DMS114 treated with DMSO at 0.1 percent for 48 hours (cell line): ENCODE results near the gene RXRG.

ENCODE experiments used
- DNase-seq: peaks from one replicate; lab custom pipeline; 2025; ENCODE audit not compliant: unreplicated experiment; lab: John Stamatoyannopoulos, UW

RXRG gene

DNA sequence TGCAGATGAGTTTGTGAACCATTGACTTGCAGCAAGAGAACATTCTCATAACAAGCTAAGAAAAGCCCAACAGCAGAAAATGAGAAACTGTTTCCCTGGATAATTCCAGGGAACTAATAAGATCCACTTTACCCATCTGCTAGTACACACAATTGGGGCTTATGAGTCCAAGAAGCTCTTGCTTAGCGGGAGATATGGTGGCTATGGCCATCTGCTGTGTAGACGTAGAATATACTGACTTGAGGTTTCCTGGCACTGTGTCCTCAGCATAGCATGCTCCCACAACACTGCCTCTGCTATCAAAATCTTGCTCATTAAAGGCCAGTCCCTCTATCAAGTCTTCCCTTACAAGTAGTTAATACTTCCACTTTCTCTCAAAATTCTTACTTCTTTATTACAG lies 6.8 kb upstream of the RXRG start:
- DNase-seq = no peak

DNA sequence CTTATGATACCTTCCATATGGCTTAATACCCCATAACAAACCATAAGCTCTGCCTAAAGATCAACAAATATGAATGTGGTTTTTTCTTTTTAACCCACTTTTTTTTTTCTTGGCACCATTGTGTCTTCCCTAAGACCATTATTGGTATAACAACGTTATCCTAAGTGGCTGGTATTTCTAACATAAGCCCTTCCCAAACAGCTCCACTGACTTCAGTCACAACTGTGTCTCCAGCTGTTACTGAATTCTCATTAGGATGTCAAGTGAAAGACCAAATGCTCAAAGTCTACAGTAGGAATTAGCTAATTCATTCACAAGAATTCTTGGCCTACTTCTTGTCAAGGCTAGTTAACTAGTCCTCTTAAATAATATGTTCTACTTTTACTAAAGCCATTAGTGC lies 4.2 kb upstream of the RXRG start:
- DNase-seq = no peak

DNA sequence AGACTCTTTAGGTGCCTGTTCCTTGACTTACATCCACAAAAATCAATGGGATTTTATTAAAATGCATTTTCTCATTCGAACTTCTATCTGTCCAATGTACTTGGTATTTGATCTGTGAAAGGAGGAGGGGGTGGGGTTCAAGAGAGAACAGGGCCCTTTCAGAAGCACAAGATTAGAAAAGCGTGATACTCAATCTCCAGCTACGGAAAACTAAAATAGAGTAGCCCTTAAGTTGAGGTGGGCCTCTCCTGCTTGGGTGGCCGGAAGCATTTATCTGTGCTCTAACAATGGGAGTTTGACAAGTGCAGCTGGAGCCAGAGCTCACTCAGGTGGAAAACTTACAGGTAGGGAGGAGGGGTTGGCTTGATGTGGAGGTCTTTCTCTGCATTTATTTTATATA lies 462 bp upstream of the RXRG start:
- DNase-seq = no peak

DNA sequence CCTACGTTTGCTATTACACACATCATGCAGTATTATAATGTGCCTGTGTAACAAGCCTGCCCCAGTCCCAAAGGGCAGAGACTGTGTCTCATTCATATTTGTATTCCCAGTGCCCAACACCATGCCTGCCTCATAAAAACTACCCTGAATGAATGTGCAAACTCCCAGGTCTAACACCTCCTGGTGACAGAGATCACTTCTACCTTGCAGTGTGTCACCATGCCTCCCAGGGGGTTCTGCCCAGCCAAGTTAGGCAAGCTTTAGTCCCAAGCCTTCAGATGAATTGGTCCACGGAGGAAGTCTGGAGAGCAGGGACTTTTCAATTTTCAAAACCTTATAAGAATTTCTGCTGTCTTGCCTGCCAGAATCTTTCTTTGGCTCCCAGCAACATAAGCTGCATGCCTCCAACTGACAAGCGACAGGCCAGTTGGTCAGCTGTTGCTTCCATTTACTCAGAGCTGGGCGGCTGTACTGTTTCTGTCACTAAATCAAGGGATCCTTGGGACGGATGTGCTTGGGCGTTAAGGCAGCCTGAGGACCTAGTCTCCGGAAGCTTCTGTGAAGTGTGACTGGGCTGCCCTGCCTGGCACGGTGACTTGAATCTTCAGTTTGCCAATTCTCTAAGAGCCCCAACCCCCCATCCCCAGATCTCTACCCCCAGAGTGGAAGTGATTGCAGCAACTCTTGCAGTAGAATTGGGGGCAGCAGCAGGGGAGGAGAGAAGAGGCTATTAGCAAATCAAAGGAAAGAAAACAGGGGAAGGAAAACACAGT lies 1.2 kb downstream of the RXRG start:
- no peak for DNase-seq

DNA sequence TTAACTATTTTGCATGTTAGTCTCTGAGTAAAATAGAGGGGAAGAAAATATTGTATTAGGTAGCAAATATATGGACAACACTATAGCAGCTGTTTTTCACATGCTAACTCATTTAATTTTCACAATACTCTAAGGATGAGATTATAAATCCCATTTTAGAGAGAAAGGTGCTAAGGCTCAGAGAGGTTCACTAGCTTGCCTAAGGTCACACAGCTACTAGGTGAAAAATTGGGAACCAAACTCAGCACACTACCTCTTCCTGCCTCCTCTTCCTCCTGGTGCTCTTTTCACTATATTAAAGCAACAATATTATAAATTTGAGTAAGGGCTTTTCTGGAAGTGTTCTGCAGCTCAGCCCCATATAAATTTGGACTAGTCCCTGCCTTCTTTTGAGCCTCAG lies 2.3 kb downstream of the RXRG start:
- no peak for DNase-seq

DNA sequence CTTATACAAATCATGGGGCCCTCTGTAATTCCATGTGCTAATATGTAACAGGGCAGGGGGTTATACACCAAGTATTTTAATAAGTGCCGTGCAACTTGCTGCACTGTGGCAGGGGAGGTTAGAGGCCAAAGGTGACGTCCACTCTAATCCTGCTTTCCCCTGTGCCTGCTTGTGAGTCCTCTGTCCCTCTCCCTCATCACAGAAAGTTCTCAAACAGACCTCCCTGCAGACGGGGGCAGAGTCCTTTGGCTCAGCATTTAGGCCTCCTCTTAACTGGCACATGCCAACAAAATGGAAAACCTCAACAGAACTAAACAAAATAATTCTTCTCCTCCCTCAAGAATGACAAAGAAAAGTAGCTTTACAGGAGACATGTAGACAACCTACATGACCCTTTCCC lies 2.9 kb downstream of the RXRG start:
- DNase-seq = no peak

DNA sequence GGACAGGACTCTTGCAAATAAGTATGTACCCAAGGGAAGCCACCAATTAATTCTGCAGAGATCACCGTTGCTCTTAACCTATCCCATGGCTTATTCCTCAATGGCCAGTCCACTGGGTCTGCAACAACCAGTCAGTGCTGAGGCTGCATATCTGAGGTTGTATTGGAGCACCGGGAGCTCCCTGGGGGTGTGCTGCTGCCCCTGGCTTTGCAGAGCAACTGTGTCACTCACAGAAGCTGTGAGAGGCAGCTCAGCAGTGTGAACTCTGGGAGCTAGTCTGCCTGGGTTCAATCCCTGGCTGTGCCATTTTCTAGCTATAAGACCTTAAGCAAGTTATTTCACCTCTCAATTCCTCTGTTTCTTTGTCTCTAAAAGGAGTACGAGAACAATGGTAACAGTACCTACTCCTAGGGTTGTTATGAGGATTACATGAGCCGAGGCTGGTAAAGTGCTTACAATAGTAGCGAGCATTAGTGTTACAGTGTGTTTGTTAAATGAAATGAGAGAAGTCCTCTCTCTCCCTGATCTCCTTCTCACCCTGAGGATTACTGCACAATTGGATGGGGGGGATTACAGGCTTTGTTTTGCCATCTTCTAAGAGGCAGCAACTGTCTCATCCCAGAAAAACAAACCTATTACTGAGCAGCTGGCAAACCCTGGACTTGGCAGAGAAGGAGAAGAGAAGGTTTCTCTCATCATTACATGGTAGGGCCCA lies 3.6 kb downstream of the RXRG start:
- DNase-seq = no peak

DNA sequence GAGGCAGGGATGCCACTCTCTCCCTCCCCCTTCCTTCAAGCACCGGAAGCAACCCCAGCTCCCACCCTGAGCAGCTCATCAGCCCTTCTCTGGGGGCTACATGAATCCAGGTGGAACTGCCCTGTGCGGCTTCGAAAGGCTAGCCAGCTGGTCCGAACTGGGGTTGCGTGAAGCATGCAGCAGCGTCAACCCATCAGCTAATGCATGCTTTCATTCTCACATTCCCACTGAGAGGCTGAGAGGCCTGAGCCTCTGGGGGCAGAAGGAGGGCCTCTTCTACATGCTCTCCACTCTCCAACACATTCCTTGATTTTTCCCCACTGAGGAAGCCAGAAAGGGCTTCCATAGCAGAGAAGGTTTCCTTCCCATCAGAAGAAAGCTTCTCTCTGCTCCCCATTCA lies 5.6 kb downstream of the RXRG start:
- no peak for DNase-seq

DNA sequence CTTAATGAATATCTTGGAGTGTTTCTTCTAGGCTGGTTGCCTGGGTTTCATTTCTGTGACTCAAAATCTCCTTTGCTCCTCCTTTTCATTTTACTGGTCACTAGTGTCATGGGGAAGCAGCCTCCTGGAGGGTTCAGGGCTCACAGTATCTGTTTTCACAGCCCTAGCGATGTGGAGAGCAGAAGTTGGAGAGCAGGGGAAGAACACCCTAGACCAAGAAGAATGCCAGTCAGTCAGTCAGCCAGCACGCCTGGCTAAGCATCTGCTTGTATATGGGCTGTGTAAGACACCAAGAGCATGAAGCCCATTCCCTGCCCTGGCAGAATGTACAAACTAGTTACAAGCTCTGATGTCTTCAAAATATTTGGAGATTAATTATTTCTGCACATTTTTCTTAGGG lies 7.9 kb downstream of the RXRG start:
- no peak for DNase-seq

DNA sequence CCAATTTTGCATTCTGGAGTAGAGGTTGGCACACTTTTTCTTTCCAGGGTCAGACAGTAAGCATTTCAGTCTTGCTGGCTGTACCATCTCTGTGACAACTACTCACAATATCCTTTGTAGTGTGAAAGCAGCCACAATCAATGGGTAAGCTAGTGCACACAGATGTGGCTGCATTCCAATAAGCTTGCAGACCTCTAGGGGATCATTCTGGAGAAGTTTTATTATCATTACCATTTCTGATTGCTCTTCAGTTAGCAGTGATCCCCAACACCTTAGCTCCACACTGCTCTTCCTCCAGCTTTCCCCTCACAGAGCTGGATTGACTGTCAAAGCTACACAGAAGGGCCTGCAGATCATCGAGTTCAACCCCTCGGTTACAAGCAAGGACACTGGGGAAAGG lies 9.1 kb downstream of the RXRG start:
- no peak for DNase-seq

DNA sequence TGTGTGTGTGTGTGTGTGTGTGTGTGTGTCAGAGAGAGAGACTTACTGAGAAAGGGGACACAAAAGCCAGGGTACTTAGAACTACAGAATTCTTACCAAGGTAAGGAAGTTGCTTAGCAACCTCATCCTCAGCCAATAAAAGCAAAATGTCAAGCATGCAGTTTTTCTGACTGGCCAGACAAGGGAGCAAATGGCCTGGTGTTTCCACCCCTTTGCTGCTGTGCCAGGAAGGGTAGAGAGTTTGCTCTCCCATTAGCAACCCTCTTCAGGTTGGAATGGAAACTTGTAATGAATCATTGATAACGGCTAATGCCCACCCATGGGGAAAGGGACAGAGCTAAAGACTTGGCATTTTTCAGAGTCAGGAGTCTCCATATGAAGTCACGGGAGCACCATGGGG lies 10.6 kb downstream of the RXRG start:
- DNase-seq = no peak

DNA sequence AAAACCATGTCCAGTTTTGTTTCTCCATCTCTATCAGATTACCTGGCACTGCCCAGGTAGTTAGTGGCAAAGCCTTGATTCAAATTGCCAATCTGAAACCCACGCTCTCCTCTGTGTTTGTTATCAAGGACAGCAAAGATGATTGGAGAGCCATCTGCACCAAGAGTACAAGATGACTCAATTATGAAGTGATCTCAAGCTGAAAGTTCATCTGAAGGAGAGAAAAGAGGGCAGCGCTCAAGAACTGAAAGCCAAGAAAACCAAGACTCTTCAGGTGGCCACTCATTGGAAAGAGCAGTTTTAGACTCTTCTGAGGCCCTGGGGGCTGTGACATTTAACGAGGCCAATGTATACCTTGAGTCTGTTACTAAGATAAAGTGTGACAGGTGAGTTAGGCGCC lies 13.8 kb downstream of the RXRG start:
- no peak for DNase-seq

DNA sequence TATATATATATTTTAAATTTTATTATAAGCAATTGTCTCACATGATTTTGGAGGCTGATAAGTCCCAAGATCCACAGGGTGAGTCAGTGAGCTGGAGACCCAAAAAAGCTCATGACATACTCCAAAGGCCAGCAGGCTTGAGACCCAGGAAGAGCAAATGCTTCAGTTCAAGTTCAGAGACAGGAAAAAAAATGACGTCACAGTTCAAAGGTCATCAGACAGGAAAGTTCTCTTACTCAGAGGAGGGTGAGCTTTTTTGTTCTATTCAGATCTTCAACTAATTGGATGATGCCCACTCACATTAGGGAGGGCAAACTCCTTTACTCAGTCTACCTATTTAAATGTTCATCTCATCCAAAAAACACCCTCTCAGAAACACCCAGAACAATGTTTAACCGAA lies 18.2 kb downstream of the RXRG start:
- DNase-seq = no peak

DNA sequence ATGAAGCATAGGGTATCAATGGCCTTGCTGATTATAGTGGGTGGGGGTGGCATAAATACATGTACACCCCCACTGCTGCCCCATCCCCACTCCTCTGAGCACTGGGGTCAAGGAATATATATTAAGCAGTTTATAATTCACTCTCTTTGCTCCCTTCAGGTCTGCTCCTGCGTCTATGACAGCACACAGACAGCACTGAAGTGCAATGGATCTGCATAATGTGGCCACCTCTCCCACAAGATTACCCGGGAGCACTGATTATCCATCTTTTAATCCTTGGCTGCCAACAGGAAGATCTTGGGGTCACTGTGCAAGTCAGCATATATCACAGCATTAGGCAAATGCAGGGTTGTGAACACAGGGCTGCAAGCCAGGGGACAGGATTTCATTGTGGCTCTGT lies 19.3 kb downstream of the RXRG start:
- no peak for DNase-seq

DNA sequence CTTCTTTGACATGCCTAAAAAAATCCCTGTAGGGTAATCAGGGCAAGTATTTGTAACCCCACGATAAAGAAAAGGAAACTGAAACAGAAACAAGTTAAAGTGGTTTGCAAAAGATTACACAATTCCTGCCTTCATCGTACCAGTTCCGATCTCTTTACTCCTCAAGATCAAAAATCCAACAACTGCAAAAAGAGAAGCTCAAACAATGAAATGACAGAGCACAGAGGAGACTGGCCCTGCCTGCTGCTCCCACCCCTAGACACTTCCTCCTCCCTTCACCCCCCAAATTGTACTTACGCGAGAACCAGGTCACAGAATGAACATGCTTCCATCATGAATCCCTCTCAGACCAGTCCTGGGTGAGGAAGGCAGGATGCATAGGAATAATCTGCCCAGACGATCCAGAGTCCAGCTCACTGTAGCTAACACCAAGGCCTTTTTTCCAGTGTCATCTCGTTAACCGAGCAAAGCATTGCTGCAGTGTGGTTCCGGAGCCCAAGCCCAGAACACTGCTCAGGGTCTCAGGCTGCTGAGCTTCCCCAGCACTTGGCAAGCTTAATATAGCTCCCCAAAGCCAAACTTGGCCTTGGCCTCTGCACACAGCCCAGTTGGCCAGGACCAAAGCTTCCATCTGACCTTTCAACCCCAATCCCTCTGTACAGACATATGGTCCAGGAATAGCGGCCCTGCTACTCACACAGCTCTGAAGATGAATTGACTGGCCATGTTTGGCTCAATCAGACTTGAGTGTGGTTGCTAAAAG lies 20.3 kb downstream of the RXRG start:
- DNase-seq = no peak

DNA sequence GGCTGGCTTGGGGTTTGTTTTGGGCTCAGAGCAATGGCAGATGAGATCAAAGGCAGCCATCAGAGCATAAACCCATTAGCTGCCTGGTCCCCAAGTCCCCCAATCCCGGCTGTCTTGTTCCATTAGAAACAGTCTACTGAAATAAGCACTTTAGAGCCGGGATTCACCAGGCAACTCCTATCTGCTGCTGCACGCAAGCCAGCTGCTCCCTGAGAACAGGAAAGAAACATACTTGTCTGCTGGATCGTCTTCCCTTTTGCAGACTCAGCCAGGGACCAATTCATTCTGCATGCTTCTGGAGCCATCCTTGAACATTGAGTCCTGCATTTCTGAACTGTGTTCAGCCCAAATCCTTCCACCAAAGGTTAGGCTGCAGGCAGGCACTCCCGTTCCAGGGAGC lies 21.8 kb downstream of the RXRG start:
- no peak for DNase-seq

DNA sequence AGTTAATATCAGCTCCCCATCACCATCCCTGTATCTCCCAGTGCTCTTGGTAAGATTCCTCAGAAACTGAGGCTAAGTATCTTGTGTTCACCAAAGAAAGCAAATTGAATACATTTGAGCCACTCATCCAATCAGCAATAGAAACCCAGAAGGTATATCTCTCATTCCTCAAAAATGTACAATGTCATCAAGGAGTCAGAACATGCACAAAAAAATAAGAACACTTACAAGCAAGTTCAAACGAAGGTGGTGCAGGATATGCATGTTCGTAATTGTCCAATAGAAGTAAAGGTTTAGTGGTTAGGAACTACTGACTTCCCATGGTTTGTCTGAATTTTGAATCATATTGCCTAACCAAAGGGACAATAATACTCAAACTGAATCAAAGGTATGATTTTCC lies 24.3 kb downstream of the RXRG start:
- DNase-seq = no peak

DNA sequence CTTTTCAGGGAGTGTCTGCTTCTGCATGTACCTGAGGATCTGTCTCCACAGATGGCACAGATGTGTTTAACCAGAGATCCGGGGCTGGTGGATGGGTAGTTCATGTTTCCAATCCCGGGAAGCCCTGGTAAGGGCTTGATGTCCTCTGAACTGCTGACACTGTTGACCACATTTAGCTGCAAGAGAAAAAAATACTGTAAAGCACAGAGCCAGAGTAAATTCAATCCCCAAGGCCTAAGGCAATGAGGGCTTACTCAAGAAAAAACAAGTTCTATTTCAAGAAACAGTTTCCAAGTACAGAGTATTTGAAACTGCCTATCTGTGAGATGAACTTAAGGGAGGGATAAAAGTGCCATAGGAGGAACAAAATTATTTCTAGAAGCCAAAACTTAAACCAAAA lies 25.1 kb downstream of the RXRG start:
- DNase-seq = no peak

DNA sequence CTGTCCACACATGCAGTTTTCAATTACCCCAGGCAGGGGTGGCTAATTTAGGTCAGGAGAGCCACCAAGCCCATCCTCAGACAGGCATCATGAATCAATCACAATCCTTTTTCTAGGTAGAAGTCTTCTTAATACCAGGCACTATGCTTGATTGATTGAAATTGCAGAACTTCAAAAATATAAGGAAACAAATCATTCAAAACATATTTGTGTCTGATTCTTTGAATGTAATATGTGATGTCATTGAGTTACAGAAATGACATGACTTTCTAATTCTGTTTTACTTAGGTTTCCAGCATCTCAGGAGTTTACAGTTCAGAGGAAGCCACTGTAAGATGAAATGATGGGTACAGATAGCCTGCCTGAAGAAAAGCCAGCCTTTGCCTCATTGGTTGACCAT lies 26.7 kb downstream of the RXRG start:
- no peak for DNase-seq

DNA sequence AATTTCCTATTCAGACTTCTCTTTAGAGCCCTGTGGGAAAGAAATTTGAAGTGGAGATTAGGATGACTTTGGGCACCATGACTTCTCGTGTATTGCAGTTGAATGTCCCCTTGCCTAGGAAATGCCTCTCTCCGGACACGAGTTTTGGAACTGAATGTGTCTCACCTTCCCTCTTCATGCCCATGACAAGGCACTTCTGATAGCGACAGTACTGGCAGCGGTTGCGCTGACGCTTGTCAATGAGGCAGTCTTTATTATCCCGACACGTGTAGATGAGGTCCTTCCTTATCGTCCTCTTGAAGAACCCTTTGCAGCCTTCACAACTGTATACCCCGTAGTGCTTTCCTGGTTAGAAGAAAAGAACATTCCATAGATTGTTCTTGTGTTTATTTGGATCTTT lies 28.1 kb downstream of the RXRG start:
- no peak for DNase-seq

DNA sequence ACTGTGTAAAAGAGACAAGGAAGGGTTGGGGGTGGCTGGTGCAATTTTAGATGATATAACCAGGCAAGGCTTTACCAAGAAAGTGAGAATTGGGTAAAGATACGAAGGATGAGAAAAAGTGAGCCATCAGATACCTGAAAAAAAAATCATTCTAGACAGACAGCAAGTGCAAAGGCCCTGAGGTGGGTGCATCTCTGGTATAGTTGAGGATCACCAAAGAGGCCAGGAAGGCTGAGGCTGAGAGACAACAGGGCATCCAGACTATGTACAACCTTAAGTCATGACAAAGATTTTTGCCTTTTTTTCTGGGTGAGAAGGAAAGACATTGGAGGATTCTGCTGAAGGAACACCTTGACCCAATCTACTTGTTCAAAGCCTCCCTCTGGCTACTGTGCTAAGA lies 29.9 kb downstream of the RXRG start:
- no peak for DNase-seq

DNA sequence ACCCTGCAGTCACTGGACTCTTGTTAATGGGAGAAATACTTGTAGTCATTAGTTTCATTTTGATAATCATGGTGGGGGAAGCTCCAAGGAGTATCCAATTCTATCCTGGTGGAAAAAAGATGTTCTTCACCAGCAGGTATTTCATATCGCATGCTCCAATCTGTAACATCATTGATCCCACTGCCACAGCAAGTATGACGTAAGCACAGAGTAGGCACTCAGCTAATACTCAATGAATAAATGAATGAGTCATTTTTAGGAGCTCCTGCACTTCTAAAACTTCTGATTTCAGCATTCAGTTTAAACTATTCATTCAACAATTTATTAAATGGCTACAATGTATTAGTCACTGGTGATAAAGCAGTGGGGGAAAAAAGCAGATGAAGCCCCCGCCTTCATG lies 30.3 kb downstream of the RXRG start:
- DNase-seq = no peak
